SK-N-MC (cell line): ENCODE data around the gene TNIK.

Experiments used
- EZH2 ChIP-seq: fragments of 200-600 bp; sonication (generic); IDR thresholded peaks from one replicate; pipeline ENCODE4 v1.6.1; 2017; ENCODE audit warnings: antibody characterized with exemption
- POLR2AphosphoS5 ChIP-seq: IDR thresholded peaks from 2 replicates; pipeline ENCODE4 v1.6.1; 2012; ENCODE audit warnings: mild to moderate bottlenecking, low read depth, low read length, borderline replicate concordance

DNA sequence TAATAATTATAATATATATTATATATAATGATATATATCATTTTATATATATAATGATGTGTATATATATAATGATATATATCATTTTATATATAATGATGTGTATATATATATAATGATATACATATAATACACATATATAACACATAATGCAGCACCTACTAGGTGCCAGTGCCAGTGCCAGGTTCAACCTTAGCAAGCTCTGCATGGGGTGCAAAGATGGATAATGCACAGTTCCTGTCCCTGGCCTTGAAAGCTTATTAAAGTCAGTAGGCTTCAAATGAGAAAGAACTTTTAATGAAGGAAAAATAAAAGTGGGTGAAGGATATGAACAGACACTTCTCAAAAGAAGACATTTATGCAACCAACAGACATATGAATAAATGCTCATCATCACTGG lies 240.9 kb downstream of the TNIK start:
- TF ChIP-seq EZH2 = no peak
- no peak for TF ChIP-seq POLR2AphosphoS5
